HG02798 (cell line): ENCODE data around the gene BCOR.

ENCODE experiments used
- ATAC-seq: cut with Tn5 transposase; IDR thresholded peaks from one replicate; pipeline ENCODE4 v1.9.1; 2021; ENCODE audit warnings: mild to moderate bottlenecking; ENCODE audit not compliant: unreplicated experiment, poor library complexity

Gene BCOR

GRCh38 chrX:40087425-40088298 lies 10.1 kb downstream of the BCOR start:
- no peak for ATAC-seq

- ATAC-seq, result no peak
Observed at GRCh38 chrX:40086569-40087335, 11.0 kb downstream of the BCOR start.

DNA sequence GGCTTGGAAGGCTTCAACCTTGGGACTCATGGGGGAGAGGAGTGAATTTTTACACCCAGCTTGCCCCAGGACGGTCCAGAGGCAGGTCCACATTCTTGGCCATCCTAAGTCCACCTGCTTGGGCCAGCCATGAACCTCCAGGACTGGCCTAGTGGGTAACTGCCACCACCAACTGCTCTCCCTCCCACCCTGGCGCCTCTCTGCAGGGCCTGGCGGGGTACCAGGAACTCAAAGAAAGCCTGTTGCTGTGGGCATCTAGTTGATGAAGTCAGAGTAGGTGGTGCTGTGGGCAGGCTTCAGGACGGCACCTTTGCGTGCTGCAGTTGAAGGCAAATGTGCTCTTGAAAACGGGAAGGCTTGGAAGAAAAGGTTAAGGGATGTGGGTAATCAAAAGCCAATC lies 12.0 kb downstream of the BCOR start:
- ATAC-seq, result no peak

- no peak for ATAC-seq
Observed at GRCh38 chrX:40085102-40085551, 12.6 kb downstream of the BCOR start.

GRCh38 chrX:40084471-40085101 lies 13.2 kb downstream of the BCOR start:
- ATAC-seq, result no peak

DNA sequence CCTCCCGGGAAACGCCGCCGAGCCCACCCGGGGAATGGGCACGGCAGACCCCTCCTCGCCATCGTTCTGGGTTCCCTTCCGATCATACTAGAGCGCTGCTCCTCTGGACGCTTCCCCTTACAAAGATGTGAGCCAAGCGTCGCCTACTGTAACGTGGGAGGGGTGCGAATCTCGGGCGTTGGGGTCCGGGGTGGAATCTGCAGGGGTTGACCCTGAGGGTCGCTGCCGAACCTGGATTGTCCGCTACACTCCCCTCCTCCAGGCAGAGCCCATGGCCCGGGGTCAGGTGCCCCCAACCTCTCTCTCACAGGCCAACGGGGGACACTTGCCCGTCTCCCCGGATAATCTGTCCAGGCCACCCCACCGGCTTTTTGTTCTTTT lies 13.8 kb downstream of the BCOR start:
- ATAC-seq, result no peak

DNA sequence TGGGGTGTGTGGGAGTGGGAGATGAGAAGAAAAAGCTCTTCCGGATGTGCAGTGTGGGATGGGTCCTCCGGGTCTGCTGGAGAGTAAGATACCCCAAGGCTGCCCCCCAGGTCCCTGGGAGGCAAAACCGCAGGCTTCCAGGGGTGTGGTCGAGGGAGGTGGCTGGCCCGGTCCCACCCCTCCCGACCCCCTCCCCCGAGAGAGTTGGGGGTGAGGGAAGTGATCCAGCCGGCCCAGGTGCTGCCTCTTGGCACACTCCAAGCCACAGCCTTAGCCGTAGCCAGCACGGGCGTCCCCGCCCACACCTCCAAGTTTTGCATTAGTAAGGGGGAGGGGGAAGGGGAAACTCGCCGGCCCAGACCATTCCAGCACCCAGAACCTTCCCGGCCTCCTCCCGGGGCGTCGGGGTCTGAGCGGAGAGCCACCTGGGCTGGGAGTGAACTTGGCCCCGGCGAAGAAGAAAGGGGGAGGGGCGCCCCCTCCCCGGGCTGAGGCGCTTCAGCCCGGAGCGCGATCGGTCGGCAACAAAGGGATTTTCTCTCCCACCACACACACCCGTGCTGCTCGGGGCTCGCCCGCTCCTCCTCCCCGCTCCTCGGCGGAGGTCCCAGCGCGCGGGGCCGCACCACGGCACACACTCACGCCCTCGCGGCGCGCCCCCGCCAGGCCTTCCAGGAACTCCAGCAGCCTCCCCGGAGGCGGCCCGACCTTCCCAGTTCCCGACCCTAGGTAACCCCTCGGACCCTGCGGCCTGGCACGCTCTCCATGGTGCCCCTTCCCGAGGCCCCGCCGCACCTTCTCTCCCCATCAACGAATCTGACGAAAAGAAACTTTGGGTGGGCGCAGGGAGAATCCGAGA lies 14.4 kb downstream of the BCOR start:
- ATAC-seq, result no peak

DNA sequence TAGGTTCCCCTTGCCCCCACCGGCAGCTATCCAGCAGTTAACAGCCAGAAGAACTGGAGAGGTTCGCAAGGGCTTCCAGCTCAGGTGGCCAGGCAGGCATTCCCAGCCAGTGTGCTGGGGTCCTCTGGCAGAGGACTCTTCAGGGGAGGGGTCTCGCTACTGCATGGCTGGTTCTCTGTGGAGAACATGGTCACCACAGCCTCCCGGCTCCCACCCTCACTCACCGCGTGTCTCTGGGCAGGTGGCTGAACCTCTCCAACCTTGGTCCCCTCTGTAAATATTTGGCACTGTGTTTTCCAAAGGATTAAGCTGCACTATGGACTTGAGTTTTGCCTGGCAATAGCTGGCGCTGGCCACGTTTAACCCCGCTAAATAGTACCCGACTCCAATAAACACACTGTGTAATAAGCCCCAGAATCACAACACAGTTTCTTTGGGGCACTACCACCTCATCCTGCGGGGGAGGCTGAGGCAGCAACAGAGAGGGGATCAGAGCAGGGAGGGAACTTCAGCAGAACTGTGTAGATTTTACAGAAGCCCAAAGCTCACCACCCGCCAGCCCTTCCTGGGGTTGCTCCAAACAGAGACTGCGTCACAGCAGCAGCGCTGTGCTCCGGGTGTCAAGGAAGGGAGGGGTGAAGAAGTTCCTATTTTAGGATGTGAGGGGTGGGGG lies 15.2 kb downstream of the BCOR start:
- ATAC-seq, result no peak

GRCh38 chrX:40081679-40082068 lies 16.1 kb downstream of the BCOR start:
- no peak for ATAC-seq

- ATAC-seq, result no peak
Observed at GRCh38 chrX:40080894-40081678, 16.7 kb downstream of the BCOR start.

- no peak for ATAC-seq
Observed at GRCh38 chrX:40079572-40079971, 18.2 kb downstream of the BCOR start.

DNA sequence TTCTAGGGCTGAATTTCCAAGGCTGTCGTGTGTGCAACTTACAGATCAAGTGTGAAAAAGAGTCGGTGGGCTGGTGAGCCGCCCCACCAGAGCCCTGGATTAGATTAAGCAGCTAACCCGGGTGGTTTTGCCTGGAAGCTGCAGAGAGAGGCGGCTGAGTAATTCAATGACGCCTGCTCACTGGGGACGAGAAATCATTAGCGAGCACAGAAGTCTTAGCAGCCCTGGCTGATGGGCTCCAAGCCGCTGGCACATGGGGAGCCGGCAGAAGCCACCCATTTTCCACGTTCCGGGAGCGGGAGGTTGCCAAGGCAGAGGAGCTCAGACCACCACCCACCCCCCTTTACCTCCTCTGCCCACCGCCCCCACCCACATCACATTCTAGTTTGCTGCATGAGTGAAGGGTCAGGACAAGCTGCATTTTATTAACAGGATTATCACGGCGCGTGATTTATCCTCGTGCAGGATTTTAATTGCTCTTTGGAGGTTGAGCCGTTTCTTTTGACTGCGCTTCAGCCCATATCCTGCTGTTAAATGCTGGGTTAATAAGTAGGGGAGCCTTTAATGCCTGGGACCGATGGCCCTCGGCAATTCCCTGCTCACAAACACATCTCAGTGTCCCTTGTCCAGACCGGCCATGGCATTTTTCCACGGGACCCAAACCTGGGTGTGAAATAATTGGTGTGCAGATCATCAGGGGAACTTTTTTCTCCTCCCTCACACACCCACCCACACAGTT lies 19.1 kb downstream of the BCOR start:
- ATAC-seq, result no peak

DNA sequence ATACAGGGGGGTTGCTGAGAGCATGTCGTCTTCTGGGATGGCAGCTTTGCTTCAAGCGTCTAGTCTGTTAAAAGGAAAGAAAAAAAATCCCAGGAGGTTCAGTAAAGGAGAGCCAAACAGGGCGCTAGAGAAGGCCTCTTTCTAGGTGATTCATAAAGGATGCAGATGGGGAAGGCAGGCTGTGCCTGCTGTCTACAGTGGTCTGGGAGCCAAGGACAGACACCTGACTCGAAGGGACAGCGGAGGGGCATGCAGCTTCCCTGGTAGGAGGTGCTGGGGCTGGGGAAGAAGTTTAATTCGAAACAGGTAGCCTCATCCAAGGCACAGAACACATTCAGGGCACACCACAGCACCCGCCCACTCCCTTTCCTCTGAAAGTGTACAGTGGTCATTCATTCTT lies 19.9 kb downstream of the BCOR start:
- no peak for ATAC-seq

DNA sequence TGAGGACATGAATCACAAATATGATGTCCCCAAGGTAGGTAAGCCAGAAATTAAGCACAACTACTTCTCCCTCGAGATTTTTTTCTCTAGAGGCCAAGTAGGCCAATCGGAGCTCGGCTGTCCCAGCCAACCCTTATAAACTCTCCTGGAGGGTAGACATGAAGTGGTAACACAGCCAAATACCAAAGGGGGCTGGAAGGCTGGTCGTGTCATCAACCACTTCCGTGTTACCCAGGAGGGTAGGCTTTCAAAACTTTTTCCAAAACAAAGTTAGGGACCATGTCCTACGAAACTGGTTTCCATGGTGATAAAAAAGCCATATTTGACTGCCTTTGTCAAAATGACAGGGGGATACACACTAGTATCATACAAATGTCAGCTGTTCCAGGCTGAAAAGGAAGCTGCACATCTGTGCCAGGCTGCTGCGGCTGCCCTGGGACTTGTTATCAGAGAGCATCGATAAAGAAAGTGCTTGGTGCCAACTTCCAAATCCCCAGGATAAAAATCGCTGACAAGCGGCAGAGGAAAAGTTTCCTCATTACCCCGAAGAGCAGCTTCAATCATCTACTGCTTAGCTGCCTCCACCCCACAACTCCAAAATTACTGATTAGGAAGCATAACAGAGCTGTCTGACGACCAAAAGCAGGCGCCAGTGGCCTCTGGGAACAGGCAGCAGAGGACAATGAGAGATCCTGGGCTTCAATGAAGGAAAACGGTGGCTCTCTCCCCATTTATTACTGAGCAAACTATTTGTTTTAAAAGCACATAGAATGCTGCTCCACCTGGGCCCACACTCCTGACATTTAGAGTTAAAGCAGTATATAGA lies 20.8 kb downstream of the BCOR start:
- no peak for ATAC-seq

- no peak for ATAC-seq
Observed at GRCh38 chrX:40074959-40075332, 22.8 kb downstream of the BCOR start.

GRCh38 chrX:40074080-40074958 lies 23.4 kb downstream of the BCOR start:
- no peak for ATAC-seq
